Vagina (tissue), 2 donors: ENCODE measurements around the gene ABCG1.

Experiments
- POLR2A ChIP-seq, 2 donors: fragments of 450-650 bp; IDR thresholded peaks; one replicate each; pipeline ENCODE4 v1.6.1; 2017; ENCODE audit warnings: antibody characterized with exemption in 2 of 2, mild to moderate bottlenecking in 2 of 2, moderate library complexity in 2 of 2
- POLR2AphosphoS5 ChIP-seq, 2 donors: sonication (generic); formaldehyde crosslinking; IDR thresholded peaks; one replicate each; pipeline ENCODE4 v1.9.0; 2017; ENCODE audit warnings: antibody characterized with exemption in 2 of 2, mild to moderate bottlenecking in 2 of 2, low read depth in 1 of 2; ENCODE audit not compliant: insufficient read depth in 1 of 2
- TF ChIP-seq, protein P1 (sequence below), 3 experiments: fragments of 450-650 bp in 2 of 3; fragments of 200-600 bp in 1 of 3; sonication (generic) in 1 of 3; IDR thresholded peaks; one replicate each; pipeline ENCODE4 v1.5.1; 2017 to 2019; ENCODE audit warnings: antibody characterized with exemption in 3 of 3, mild to moderate bottlenecking in 2 of 3, moderate library complexity in 2 of 3

DNA sequence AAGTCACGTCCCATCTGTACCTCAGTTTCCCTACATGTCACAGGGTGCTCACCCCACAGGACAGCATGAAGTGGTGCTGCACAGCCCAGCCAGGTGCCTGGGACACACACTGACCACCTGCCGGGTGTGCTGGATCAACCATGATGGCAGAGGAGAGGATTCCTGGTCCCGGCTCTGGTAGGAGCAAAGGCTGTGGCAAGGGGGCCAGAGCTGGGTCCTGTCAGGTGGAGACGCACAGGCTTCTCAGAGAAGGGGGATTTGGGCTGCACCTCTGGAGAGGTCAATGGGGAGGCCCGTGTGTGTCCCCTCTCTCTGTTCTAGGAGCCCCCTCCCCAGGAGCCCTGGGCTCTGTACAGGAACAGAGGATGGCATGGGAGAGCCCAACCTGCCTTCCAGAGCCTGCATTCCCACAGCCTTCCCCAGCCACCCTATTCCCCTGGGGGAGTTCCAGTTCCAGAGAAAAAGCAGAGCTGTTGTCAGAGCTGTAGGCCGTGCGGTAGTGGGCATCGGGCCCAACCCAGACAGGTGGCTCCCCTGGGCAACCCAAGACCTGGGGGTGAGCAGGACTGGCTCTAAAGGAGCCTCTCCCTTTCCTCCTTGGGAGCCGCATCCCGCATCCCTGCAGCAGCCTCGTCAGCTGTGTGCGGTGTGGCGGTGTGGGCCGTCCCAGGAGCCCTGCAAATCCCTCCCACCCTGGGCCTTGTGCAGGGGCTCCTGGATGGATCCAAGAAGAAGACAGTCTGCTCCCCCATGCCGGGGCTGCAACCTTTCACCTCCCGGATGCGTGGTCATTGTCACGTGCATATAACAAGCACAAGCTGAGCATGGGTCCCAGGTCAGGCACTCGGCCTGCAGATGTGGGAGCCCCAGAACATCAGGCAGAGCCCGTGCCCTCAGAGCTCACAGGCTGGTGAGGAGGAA is 99.1 kb downstream of the ABCG1 start:
- TF ChIP-seq POLR2AphosphoS5 (IDR thresholded peaks at IDR 0.05; ENCODE audit: insufficient read depth in 1 of 2, low read depth in 1 of 2) (no peak), POLR2A (IDR thresholded peaks at IDR 0.05) (no peak)
- TF ChIP-seq, protein P1, sequence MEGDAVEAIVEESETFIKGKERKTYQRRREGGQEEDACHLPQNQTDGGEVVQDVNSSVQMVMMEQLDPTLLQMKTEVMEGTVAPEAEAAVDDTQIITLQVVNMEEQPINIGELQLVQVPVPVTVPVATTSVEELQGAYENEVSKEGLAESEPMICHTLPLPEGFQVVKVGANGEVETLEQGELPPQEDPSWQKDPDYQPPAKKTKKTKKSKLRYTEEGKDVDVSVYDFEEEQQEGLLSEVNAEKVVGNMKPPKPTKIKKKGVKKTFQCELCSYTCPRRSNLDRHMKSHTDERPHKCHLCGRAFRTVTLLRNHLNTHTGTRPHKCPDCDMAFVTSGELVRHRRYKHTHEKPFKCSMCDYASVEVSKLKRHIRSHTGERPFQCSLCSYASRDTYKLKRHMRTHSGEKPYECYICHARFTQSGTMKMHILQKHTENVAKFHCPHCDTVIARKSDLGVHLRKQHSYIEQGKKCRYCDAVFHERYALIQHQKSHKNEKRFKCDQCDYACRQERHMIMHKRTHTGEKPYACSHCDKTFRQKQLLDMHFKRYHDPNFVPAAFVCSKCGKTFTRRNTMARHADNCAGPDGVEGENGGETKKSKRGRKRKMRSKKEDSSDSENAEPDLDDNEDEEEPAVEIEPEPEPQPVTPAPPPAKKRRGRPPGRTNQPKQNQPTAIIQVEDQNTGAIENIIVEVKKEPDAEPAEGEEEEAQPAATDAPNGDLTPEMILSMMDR (IDR thresholded peaks at IDR 0.05), result no peak
